Measurements from ENCODE around the gene C16orf96. TPM values are rescaled to one million over a fixed set of nuclear protein-coding genes. Genes with fewer than 3 reads are reported as not detected.

The C16orf96 gene
- total and polyA plus RNA-seq, 2 of the 13 experiments (the other 11 are each of a cell fraction or from before 2014, with no cell fraction given): 0.03 TPM; not detected in 1

GRCh38 chr16:4537376-4538343 lies 18.5 kb upstream of the C16orf96 start (continued):
- TF ChIP-seq ZNF550 (CRISPR knock-in tag; IDR thresholded peaks at IDR 0.05; ENCODE audit: borderline replicate concordance) (0 out of 2 replicates have a peak, but pooled peaks have one; percentile 23), ZSCAN20 (CRISPR knock-in tag; IDR thresholded peaks at IDR 0.05; ENCODE audit: borderline replicate concordance) (no peak), FOSL1 (CRISPR knock-in tag; IDR thresholded peaks at IDR 0.05; ENCODE audit: borderline replicate concordance) (no peak), NFE2L1 (CRISPR knock-in tag; IDR thresholded peaks at IDR 0.05; ENCODE audit: borderline replicate concordance) (no peak), TEAD2 (CRISPR knock-in tag; IDR thresholded peaks at IDR 0.05) (no peak), ZNF687 (CRISPR knock-in tag; IDR thresholded peaks at IDR 0.05) (peak; percentile 51), CBFB (CRISPR knock-in tag; IDR thresholded peaks at IDR 0.05) (peak; percentile 41; the same call in 1 of the 2 replicates), MXD3 (CRISPR knock-in tag; IDR thresholded peaks at IDR 0.05) (0 out of 2 replicates have a peak, but pooled peaks have one; percentile 26), IRF9 (CRISPR knock-in tag; IDR thresholded peaks at IDR 0.05; ENCODE audit: borderline replicate concordance) (peak; percentile 47; the same call in 1 of the 2 replicates), ZNF142 (CRISPR knock-in tag; IDR thresholded peaks at IDR 0.05) (no peak), ZNF597 (CRISPR knock-in tag; IDR thresholded peaks at IDR 0.05) (no peak)

Measured in HepG2 (cell line).